Measurements from ENCODE around the gene PFDN2. TPM values are rescaled to one million over a fixed set of nuclear protein-coding genes. Genes with fewer than 3 reads are reported as not detected.

The PFDN2 gene
- total and polyA plus RNA-seq, 2 of the 4 experiments (the other 2 are of a cell fraction): 62.4 to 179 TPM

DNA sequence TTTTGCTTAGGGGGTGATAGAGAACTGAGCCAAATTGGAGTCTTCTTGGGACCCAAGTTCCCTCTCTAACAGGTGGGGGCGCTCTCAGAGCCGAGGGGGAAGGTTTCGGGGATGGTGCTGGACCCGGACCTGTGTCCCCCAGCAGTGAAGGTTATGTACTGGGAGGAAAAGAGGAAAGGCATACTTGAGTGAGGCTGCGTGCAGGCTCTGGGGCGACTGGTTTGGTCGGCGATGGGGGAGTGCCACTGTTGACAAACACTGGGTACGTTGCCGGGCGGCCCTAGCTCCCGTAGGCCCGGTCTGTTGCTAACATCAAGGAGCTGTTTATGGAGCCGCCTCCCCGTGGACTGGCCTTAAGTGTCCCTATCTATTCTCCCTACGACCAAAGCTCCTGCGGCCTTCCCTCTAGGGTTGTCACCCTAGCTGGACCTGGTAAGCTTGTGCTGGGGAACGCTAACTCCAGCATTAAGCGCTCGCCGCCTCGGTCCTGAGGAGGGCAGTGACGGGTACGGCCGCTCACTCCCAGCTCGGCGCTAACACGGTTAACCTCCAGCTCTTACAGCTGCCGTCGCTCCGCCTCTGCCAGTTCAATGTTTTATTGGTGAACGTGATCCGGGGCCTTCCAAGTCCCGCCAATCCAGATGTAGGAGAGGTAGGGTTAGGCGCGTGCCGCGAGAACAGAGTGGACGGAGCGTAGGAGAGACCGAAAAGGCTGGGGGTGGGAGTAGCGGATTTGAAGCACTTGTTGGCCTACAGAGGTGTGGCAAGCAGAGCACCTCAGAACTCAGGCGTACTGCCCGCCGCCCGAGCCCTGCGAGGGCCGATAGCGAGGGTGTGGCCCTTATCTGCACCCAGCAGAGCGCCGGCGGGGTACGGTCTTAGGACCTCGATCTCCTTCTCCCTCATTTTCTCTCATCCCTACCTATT lies 48.2 kb upstream of the PFDN2 start, which contains the start of gene PPOX:
Gene PPOX (plus strand): TSS at position 685 of the 927 bp plus-strand sequence. CDS start 422 bp downstream, outside the sequence.
- Histone ChIP-seq H4K8ac (ENCODE audit: low read depth in 2 of 2, low read length in 2 of 2) (peak within 1 kb of the TSS; percentile 24 to 88; a peak in 3 of 4 replicates), H3K4me2 (ENCODE audit: low read depth, low read length) (peak within 1 kb of the TSS; percentile 89), H3K79me1 (ENCODE audit: low read depth in 1 of 2, low read length in 2 of 2) (peaks cover 9 to 19% of the 10 kb centered on the region in 2 experiments; a peak in 3 of 4 replicates), H3K4ac (ENCODE audit: low read depth, low read length) (peak within 1 kb of the TSS; percentile 55), H2BK20ac (ENCODE audit: low read depth, low read length) (no peak within 1 kb of the TSS), H3K36me3 (ENCODE audit: control insufficient read depth, insufficient read depth, low read length) (peaks cover 35% of the 10 kb centered on the region), H2AK5ac (ENCODE audit: low read depth, low read length) (peak within 1 kb of the TSS; percentile 51; the same call in 1 of the 2 replicates), H3K4me1 (ENCODE audit: control insufficient read depth, insufficient read depth, low read length) (peaks cover 2% of the 10 kb centered on the region; the same call in 1 of the 2 replicates), H2AK9ac (replicated peaks; ENCODE audit: low read depth, low read length, poor library complexity) (peak within 1 kb of the TSS; percentile 86), H3K9me3 (ENCODE audit: control insufficient read depth, insufficient read depth, low read length) (no peaks in the 10 kb centered on the region), H3K4me3 (ENCODE audit: insufficient read depth, low read depth, low read length) (peak within 1 kb of the TSS; percentile 72), H2AFZ (replicated peaks; ENCODE audit: low read length, poor library complexity) (peak within 1 kb of the TSS; percentile 95), H3K9ac (ENCODE audit: low read depth, low read length) (peak within 1 kb of the TSS; percentile 72), H3K18ac (ENCODE audit: low read depth, low read length) (no peak within 1 kb of the TSS), H2BK15ac (ENCODE audit: low read depth, low read length) (no peak within 1 kb of the TSS), H3K23ac (ENCODE audit: low read depth, low read length) (no peak within 1 kb of the TSS), H3K56ac (ENCODE audit: extremely low read depth, insufficient read depth, low read length) (peak within 1 kb of the TSS; percentile 63), H4K91ac (ENCODE audit: insufficient read depth, low read depth, low read length) (no peak within 1 kb of the TSS), H2BK5ac (ENCODE audit: low read depth, low read length, poor library complexity, severe bottlenecking) (peak within 1 kb of the TSS; percentile 36), H2BK120ac (ENCODE audit: low read depth, low read length) (no peak within 1 kb of the TSS), H3K27ac (ENCODE audit: insufficient read depth, low read length) (peak within 1 kb of the TSS; percentile 52), H3K9me1 (ENCODE audit: insufficient read depth, low read length) (peaks cover 6% of the 10 kb centered on the region; the same call in 1 of the 2 replicates), H3K14ac (replicated peaks; ENCODE audit: low read depth, low read length) (peak within 1 kb of the TSS; percentile 68), H3K27me3 (ENCODE audit: control insufficient read depth, insufficient read depth, low read length) (no peaks in the 10 kb centered on the region), H4K20me1 (ENCODE audit: insufficient read depth, low read length) (no peaks in the 10 kb centered on the region), H4K5ac (ENCODE audit: low read depth, low read length) (peak within 1 kb of the TSS; percentile 23)
- in situ Hi-C loops (cut with MboI; ENCODE audit: low sequenced_read_pairs) (no loop called here), intact Hi-C loops (cut with micrococcal nuclease) (no loop called here), dilution Hi-C loops (cut with HindIII; ENCODE audit: low sequenced_read_pairs, unreplicated experiment) (no loop called here)
- DNase-seq: peak; percentile 98
- CTCF ChIA-PET: interaction anchor here (0.6 to 2.2 kb wide), 6 partner anchors 11 to 176 kb away, joined by 3 to 5 read pairs (median 4); partner anchors contain the start of genes B4GALT3 and TOMM40L
- peak; percentile 96 for ATAC-seq (ENCODE audit: low read depth)
- POLR2A ChIA-PET (ENCODE audit: unreplicated experiment): no interaction called here
- no TSS peak for BruUV-seq (replicated peaks)
- 0% methylated on average over 5 of the region's 54 CpGs; no CpG with 5 or more reads in 1 of the 2 experiments for WGBS, 2 experiments (ENCODE audit: extremely low coverage in 2 of 2, insufficient read length in 1 of 2)
- TF ChIP-seq MAZ (IDR thresholded peaks at IDR 0.05; ENCODE audit: borderline replicate concordance, low read depth, low read length): no peak
- no peak for TF ChIP-seq RFX5 (IDR thresholded peaks at IDR 0.05; ENCODE audit: low read depth, low read length)
- TF ChIP-seq MXI1 (IDR thresholded peaks at IDR 0.05; ENCODE audit: borderline replicate concordance, low read depth, low read length): no peak
- TF ChIP-seq, protein P1, sequence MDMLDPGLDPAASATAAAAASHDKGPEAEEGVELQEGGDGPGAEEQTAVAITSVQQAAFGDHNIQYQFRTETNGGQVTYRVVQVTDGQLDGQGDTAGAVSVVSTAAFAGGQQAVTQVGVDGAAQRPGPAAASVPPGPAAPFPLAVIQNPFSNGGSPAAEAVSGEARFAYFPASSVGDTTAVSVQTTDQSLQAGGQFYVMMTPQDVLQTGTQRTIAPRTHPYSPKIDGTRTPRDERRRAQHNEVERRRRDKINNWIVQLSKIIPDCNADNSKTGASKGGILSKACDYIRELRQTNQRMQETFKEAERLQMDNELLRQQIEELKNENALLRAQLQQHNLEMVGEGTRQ (IDR thresholded peaks at IDR 0.05; ENCODE audit: low read depth, low read length): peak; percentile 79
- no peak for TF ChIP-seq RCOR1 (IDR thresholded peaks at IDR 0.05; ENCODE audit: insufficient replicate concordance, low read length)
- TF ChIP-seq, protein P2, sequence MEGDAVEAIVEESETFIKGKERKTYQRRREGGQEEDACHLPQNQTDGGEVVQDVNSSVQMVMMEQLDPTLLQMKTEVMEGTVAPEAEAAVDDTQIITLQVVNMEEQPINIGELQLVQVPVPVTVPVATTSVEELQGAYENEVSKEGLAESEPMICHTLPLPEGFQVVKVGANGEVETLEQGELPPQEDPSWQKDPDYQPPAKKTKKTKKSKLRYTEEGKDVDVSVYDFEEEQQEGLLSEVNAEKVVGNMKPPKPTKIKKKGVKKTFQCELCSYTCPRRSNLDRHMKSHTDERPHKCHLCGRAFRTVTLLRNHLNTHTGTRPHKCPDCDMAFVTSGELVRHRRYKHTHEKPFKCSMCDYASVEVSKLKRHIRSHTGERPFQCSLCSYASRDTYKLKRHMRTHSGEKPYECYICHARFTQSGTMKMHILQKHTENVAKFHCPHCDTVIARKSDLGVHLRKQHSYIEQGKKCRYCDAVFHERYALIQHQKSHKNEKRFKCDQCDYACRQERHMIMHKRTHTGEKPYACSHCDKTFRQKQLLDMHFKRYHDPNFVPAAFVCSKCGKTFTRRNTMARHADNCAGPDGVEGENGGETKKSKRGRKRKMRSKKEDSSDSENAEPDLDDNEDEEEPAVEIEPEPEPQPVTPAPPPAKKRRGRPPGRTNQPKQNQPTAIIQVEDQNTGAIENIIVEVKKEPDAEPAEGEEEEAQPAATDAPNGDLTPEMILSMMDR (conservative IDR thresholded peaks at IDR 0.05; ENCODE audit: low read depth, low read length): peak; percentile 41
- peak; percentile 10; the same call in 1 of the 2 replicates for TF ChIP-seq SMC3 (IDR thresholded peaks at IDR 0.05; ENCODE audit: low read depth, low read length)
- no peak for TF ChIP-seq CHD1 (IDR thresholded peaks at IDR 0.05; ENCODE audit: low read depth, low read length)
- TF ChIP-seq POLR2A (IDR thresholded peaks at IDR 0.05; ENCODE audit: low read depth, low read length): peak; percentile 94
- peak; percentile 82 for TF ChIP-seq BHLHE40 (IDR thresholded peaks at IDR 0.05; ENCODE audit: low read depth, low read length)
- TF ChIP-seq NFE2L2 (IDR thresholded peaks at IDR 0.05; ENCODE audit: low read depth, low read length): no peak
- TF ChIP-seq MAFK (IDR thresholded peaks at IDR 0.05; ENCODE audit: low read depth, low read length): no peak
- TF ChIP-seq, protein P3, sequence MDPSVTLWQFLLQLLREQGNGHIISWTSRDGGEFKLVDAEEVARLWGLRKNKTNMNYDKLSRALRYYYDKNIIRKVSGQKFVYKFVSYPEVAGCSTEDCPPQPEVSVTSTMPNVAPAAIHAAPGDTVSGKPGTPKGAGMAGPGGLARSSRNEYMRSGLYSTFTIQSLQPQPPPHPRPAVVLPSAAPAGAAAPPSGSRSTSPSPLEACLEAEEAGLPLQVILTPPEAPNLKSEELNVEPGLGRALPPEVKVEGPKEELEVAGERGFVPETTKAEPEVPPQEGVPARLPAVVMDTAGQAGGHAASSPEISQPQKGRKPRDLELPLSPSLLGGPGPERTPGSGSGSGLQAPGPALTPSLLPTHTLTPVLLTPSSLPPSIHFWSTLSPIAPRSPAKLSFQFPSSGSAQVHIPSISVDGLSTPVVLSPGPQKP (IDR thresholded peaks at IDR 0.05; ENCODE audit: borderline replicate concordance, low read depth, low read length): no peak
